Measurements from ENCODE around the gene PCED1B. TPM values are rescaled to one million over a fixed set of nuclear protein-coding genes. Genes with fewer than 3 reads are reported as not detected.

The PCED1B gene
- total RNA-seq, 1 donor from 2014 or later: 0.41 TPM

GRCh38 chr12:47077206-47078085, 2.0 kb upstream of the PCED1B start:
- Mint-ChIP-seq H3K9me3 (no peaks in the 10 kb centered on the region), H3K27ac (no peak overlapping the region), H3K27me3 (peaks cover 56% of the 10 kb centered on the region), H3K4me3 (peak overlapping the region; percentile 87), H3K36me3 (peaks cover 3% of the 10 kb centered on the region), H3K4me1 (ENCODE audit: unreplicated experiment) (peaks cover 17% of the 10 kb centered on the region)
- no peak for TF ChIP-seq CTCF (conservative IDR thresholded peaks at IDR 0.05)
- DNase-seq (ENCODE audit: extremely low spot score, unreplicated experiment): no peak

GRCh38 chr12:47078086-47078395, 1.4 kb upstream of the PCED1B start:
- DNase-seq (ENCODE audit: extremely low spot score, unreplicated experiment): no peak
- Mint-ChIP-seq H3K27ac (no peak overlapping the region), H3K4me3 (peak overlapping the region; percentile 87), H3K4me1 (ENCODE audit: unreplicated experiment) (peaks cover 22% of the 10 kb centered on the region), H3K36me3 (peaks cover 3% of the 10 kb centered on the region), H3K27me3 (peaks cover 56% of the 10 kb centered on the region), H3K9me3 (no peaks in the 10 kb centered on the region)
- TF ChIP-seq CTCF (conservative IDR thresholded peaks at IDR 0.05): no peak

- Mint-ChIP-seq H3K4me3 (peak overlapping the region; percentile 87), H3K27ac (peak overlapping the region; percentile 14), H3K27me3 (peaks cover 56% of the 10 kb centered on the region), H3K4me1 (ENCODE audit: unreplicated experiment) (peaks cover 30% of the 10 kb centered on the region), H3K9me3 (no peaks in the 10 kb centered on the region), H3K36me3 (peaks cover 3% of the 10 kb centered on the region)
- no peak for DNase-seq (ENCODE audit: extremely low spot score, unreplicated experiment)
- no peak for TF ChIP-seq CTCF (conservative IDR thresholded peaks at IDR 0.05)
These were observed 521 bp upstream of the PCED1B start for GRCh38 chr12:47078733-47079467.

GRCh38 chr12:47079981-47080724, 732 bp downstream of the PCED1B start:
- Mint-ChIP-seq H3K4me3 (peak overlapping the region; percentile 93), H3K4me1 (ENCODE audit: unreplicated experiment) (peaks cover 30% of the 10 kb centered on the region), H3K27ac (peak overlapping the region; percentile 48), H3K36me3 (peaks cover 3% of the 10 kb centered on the region), H3K9me3 (no peaks in the 10 kb centered on the region), H3K27me3 (peaks cover 56% of the 10 kb centered on the region)
- peak; percentile 69 for DNase-seq (ENCODE audit: extremely low spot score, unreplicated experiment)
- no peak for TF ChIP-seq CTCF (conservative IDR thresholded peaks at IDR 0.05)

GRCh38 chr12:47080725-47081502, 1.5 kb downstream of the PCED1B start:
- H3K27me3 Mint-ChIP-seq: peaks cover 49% of the 10 kb centered on the region
- no peak for TF ChIP-seq CTCF (conservative IDR thresholded peaks at IDR 0.05)
- peaks cover 3% of the 10 kb centered on the region for H3K36me3 Mint-ChIP-seq
- DNase-seq (ENCODE audit: extremely low spot score, unreplicated experiment): no peak
- no peaks in the 10 kb centered on the region for H3K9me3 Mint-ChIP-seq
- H3K4me1 Mint-ChIP-seq (ENCODE audit: unreplicated experiment): peaks cover 34% of the 10 kb centered on the region
- peak overlapping the region; percentile 48 for H3K27ac Mint-ChIP-seq
- H3K4me3 Mint-ChIP-seq: peak overlapping the region; percentile 93
